NCI-H2196 (cell line): ENCODE data around the gene OLFM2.
A peak's percentile ranks its signal among the peaks of the same experiment; 100 is the strongest.
"Not testable (repeated sequence)": the region's sequence is repeated elsewhere in the genome, so short reads cannot be mapped to it uniquely, and the experiment has no call there.

Experiments used
- DNase-seq: peaks from one replicate; lab custom pipeline; 2025; ENCODE audit not compliant: unreplicated experiment; lab: John Stamatoyannopoulos, UW

OLFM2 gene

GRCh38 chr19:9863759-9864158, 72.6 kb downstream of the OLFM2 start:
- no peak for DNase-seq

GRCh38 chr19:9862938-9863337, 73.4 kb downstream of the OLFM2 start:
- DNase-seq = no peak

- no peak for DNase-seq
Observed at GRCh38 chr19:9861503-9861902, 74.8 kb downstream of the OLFM2 start.

- DNase-seq = no peak
Observed at GRCh38 chr19:9860407-9860806, 75.9 kb downstream of the OLFM2 start.

- DNase-seq = no peak
Observed at GRCh38 chr19:9858766-9859165, 77.5 kb downstream of the OLFM2 start.

GRCh38 chr19:9857920-9858746, 78.2 kb downstream of the OLFM2 start:
- DNase-seq = no peak

- no peak for DNase-seq
Observed at GRCh38 chr19:9857076-9857721, 79.1 kb downstream of the OLFM2 start.

GRCh38 chr19:9856609-9857008, 79.7 kb downstream of the OLFM2 start:
- no peak for DNase-seq

- no peak for DNase-seq
Observed at GRCh38 chr19:9854282-9854846, 82.0 kb downstream of the OLFM2 start.

GRCh38 chr19:9850235-9850959, 85.9 kb downstream of the OLFM2 start:
- no peak for DNase-seq

- DNase-seq = no peak
Observed at GRCh38 chr19:9849791-9850190, 86.5 kb downstream of the OLFM2 start.

- no peak for DNase-seq
Observed at GRCh38 chr19:9848762-9849161, 87.6 kb downstream of the OLFM2 start.

GRCh38 chr19:9848060-9848459, 88.3 kb downstream of the OLFM2 start:
- peak; percentile 10 for DNase-seq

GRCh38 chr19:9847087-9847671, 89.1 kb downstream of the OLFM2 start:
- DNase-seq = peak; percentile 36

- DNase-seq = not testable (repeated sequence)
Observed at GRCh38 chr19:9843626-9844273, 92.6 kb downstream of the OLFM2 start.

- no peak for DNase-seq
Observed at GRCh38 chr19:9842834-9843625, 93.3 kb downstream of the OLFM2 start.

GRCh38 chr19:9839415-9839814, 96.9 kb downstream of the OLFM2 start:
- peak; percentile 30 for DNase-seq

GRCh38 chr19:9838324-9838723, 98.0 kb downstream of the OLFM2 start:
- DNase-seq = no peak

- peak; percentile 44 for DNase-seq
Observed at GRCh38 chr19:9836021-9836420, 100.3 kb downstream of the OLFM2 start.

GRCh38 chr19:9835507-9835949, 100.8 kb downstream of the OLFM2 start:
- DNase-seq = no peak
